Ecto neural progenitor cell (in vitro differentiated cells): ENCODE results near the gene PGAP3.

Experiments
- DNase-seq: peaks from one replicate; pipeline ENCODE4 v3.0.0-alpha.2; 2018; ENCODE audit warnings: low spot score

Gene PGAP3

GRCh38 chr17:39659279-39660010, 28.4 kb downstream of the PGAP3 start:
- DNase-seq, result no peak

GRCh38 chr17:39658760-39659159, 29.1 kb downstream of the PGAP3 start:
- DNase-seq, result no peak

- no peak for DNase-seq
Measured at GRCh38 chr17:39658346-39658745, 29.5 kb downstream of the PGAP3 start.

GRCh38 chr17:39655105-39655504, 32.8 kb downstream of the PGAP3 start:
- no peak for DNase-seq

GRCh38 chr17:39653662-39654331, 34.1 kb downstream of the PGAP3 start:
- peak; percentile 82 for DNase-seq

GRCh38 chr17:39653316-39653661, 34.6 kb downstream of the PGAP3 start:
- no peak for DNase-seq

GRCh38 chr17:39652587-39653315, 35.1 kb downstream of the PGAP3 start:
- DNase-seq, result peak; percentile 87

GRCh38 chr17:39651923-39652586, 35.8 kb downstream of the PGAP3 start:
- no peak for DNase-seq

GRCh38 chr17:39650121-39650579, 37.7 kb downstream of the PGAP3 start:
- DNase-seq, result no peak

- no peak for DNase-seq
Measured at GRCh38 chr17:39648616-39649366, 39.1 kb downstream of the PGAP3 start.

- DNase-seq, result no peak
Measured at GRCh38 chr17:39647256-39647655, 40.6 kb downstream of the PGAP3 start.

GRCh38 chr17:39643271-39643670, 44.6 kb downstream of the PGAP3 start:
- DNase-seq, result no peak

- no peak for DNase-seq
Measured at GRCh38 chr17:39642291-39643074, 45.4 kb downstream of the PGAP3 start.

- DNase-seq, result no peak
Measured at GRCh38 chr17:39641883-39642282, 46.0 kb downstream of the PGAP3 start.

GRCh38 chr17:39641097-39641496, 46.8 kb downstream of the PGAP3 start:
- no peak for DNase-seq

- no peak for DNase-seq
Measured at GRCh38 chr17:39640591-39641031, 47.2 kb downstream of the PGAP3 start.

GRCh38 chr17:39639566-39640458, 48.0 kb downstream of the PGAP3 start:
- DNase-seq, result no peak

GRCh38 chr17:39639043-39639442, 48.8 kb downstream of the PGAP3 start:
- DNase-seq, result no peak

- no peak for DNase-seq
Measured at GRCh38 chr17:39638317-39638716, 49.5 kb downstream of the PGAP3 start.
